CD4-positive, alpha-beta memory T cell (primary cell): Measurements from ENCODE around the gene COX7A2. TPM values are rescaled to one million over a fixed set of nuclear protein-coding genes. Genes with fewer than 3 reads are reported as not detected.

Experiments
- CTCF ChIA-PET: fragments of 350-600 bp; sonication (Branson Sonifier 250); formaldehyde crosslinking; loops from one replicate; lab custom pipeline; 2021; ENCODE audit warnings: inconsistent platforms; ENCODE audit not compliant: partially characterized antibody; lab: Charles Lee
- POLR2A ChIA-PET: fragments of 350-600 bp; sonication (Branson Sonifier 250); formaldehyde crosslinking; loops from one replicate; lab custom pipeline; 2021; ENCODE audit not compliant: partially characterized antibody; lab: Charles Lee
- DNase-seq, 5 donors: peaks; one replicate each; pipeline versions ENCODE4 v3.0.0 to v3.0.0-alpha.2; 2020 to 2022; ENCODE audit warnings: mixed read lengths in 1 of 5
- H3K27ac ChIP-seq: one replicate; pipeline ENCODE4 v1.7.0; 2013; ENCODE audit warnings: low read depth, low read length
- H3K27me3 ChIP-seq: 2 replicates; pipeline ENCODE4 v1.7.0; 2013; ENCODE audit warnings: mild to moderate bottlenecking, low read length, moderate library complexity; ENCODE audit not compliant: insufficient read depth
- H3K36me3 ChIP-seq: 2 replicates; pipeline ENCODE4 v1.7.0; 2013; ENCODE audit warnings: mild to moderate bottlenecking, low read length, moderate library complexity; ENCODE audit not compliant: insufficient read depth
- H3K4me1 ChIP-seq: 2 replicates; pipeline ENCODE4 v1.7.0; 2013; ENCODE audit warnings: mild to moderate bottlenecking, low read length, moderate library complexity; ENCODE audit not compliant: insufficient read depth
- H3K4me3 ChIP-seq, 2 donors: one replicate each; pipeline ENCODE4 v1.7.0; 2013; ENCODE audit warnings: low read length in 2 of 2, mild to moderate bottlenecking in 1 of 2
- H3K9me3 ChIP-seq, 2 donors: one replicate each; pipeline ENCODE4 v1.7.0; 2013; ENCODE audit warnings: low read length in 2 of 2, control low read depth in 1 of 2; ENCODE audit not compliant: control insufficient read depth in 1 of 2
- H3K27ac Mint-ChIP-seq, 7 donors: one replicate each; pipeline ENCODE4 v1.8.0; 2020 to 2021; ENCODE audit warnings: mixed read lengths in 7 of 7, mild to moderate bottlenecking in 6 of 7, inconsistent platforms in 3 of 7, moderate library complexity in 3 of 7
- H3K27me3 Mint-ChIP-seq, 2 donors: one replicate each; pipeline ENCODE4 v1.8.0; 2020 to 2021; ENCODE audit warnings: mixed read lengths in 2 of 2
- H3K36me3 Mint-ChIP-seq, 2 donors: one replicate each; pipeline ENCODE4 v1.8.0; 2020 to 2021; ENCODE audit warnings: mixed read lengths in 2 of 2, inconsistent platforms in 1 of 2, mild to moderate bottlenecking in 1 of 2
- H3K4me1 Mint-ChIP-seq, 4 donors: one replicate each; pipeline ENCODE4 v1.8.0; 2020 to 2021; ENCODE audit warnings: mixed read lengths in 4 of 4, mild to moderate bottlenecking in 1 of 4
- H3K4me3 Mint-ChIP-seq, 8 donors: one replicate each; pipeline ENCODE4 v1.8.0; 2020 to 2021; ENCODE audit warnings: mixed read lengths in 8 of 8, mild to moderate bottlenecking in 7 of 8, moderate library complexity in 6 of 8, inconsistent platforms in 3 of 8
- H3K9me3 Mint-ChIP-seq, 8 donors: one replicate each; pipeline ENCODE4 v1.8.0; 2020 to 2021; ENCODE audit warnings: mixed read lengths in 8 of 8, mild to moderate bottlenecking in 5 of 8, inconsistent platforms in 3 of 8, moderate library complexity in 1 of 8
- intact Hi-C: fragments of 100-400 bp; cut with micrococcal nuclease; formaldehyde crosslinking; loops from one replicate; pipeline ENCODE4 v1.15.1; 2023
- polyA plus RNA-seq, 2 donors: library from polyadenylated mRNA; unstranded; fragments of 300-500 nt; fragmentation: Illumina TruSeq; gene quantifications; one replicate each; pipeline ENCODE4 v1.2.3, GENCODE V29; 2021
- total RNA-seq, 2 experiments: library from RNA; stranded (reverse); gene quantifications; one replicate each; pipeline ENCODE4 v1.2.3, GENCODE V29; 2021

Gene COX7A2
- total and polyA plus RNA-seq, 4 experiments from 2014 or later, result 188 to 1,007 (median 505) TPM

DNA sequence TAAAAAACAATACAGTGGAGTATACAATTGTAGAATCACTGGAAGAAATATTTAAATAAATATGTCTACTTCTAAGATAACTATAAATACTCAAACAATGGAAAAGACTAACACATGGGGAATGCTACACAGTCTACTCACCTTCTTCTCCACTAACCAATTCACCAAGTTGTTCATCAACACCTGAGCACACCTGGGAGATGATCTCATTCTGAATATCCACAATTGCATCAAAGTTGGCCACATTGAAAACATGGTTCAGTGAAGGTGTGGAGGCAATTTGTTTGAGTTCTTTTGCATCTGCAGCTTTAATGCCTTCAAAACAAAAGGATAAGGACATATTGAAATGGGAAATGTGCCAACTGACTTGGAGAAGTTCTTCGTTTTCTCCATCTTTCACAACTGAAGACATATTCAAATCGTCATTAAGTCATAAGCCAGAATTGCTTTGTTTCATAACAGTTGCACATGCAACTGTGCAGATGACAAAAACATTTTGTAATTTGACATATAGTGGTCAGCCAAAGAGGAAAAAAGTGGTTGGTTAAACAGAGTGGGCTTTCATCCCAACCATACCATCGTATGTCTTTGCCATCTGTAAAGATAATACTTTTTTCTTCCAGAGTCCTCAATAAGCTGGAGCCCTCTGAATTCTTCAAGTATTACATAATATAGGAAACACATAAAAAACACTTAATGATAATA lies 55.2 kb downstream of the COX7A2 start:
- no peak overlapping the region for H3K27ac Mint-ChIP-seq
- POLR2A ChIA-PET, result no interaction called here
- no peaks in the 10 kb centered on the region for H3K4me1 ChIP-seq
- peaks cover 8 to 12% of the 10 kb centered on the region in 2 donors for H3K27me3 Mint-ChIP-seq
- CTCF ChIA-PET, result no interaction called here
- intact Hi-C loops, result no loop called here
- no peak overlapping the region for H3K4me3 ChIP-seq
- no peak overlapping the region for H3K27ac ChIP-seq
- no peaks in the 10 kb centered on the region for H3K27me3 ChIP-seq
- no peaks in the 10 kb centered on the region for H3K4me1 Mint-ChIP-seq
- H3K9me3 ChIP-seq, result no peaks in the 10 kb centered on the region
- H3K4me3 Mint-ChIP-seq, result no peak overlapping the region
- no peaks in the 10 kb centered on the region for H3K36me3 Mint-ChIP-seq
- H3K9me3 Mint-ChIP-seq, result peaks cover 0 to 7% (median 2%) of the 10 kb centered on the region in 8 donors
- no peak for DNase-seq
- no peaks in the 10 kb centered on the region for H3K36me3 ChIP-seq

Other genes starting within 250 kb of the COX7A2 start
- not detected for gene COL12A1, start 37.7 kb downstream of the COX7A2 start, total RNA-seq
- not detected for gene COL12A1, start 37.7 kb downstream of the COX7A2 start, polyA plus RNA-seq
- 10 to 100 TPM; 73.6 to 78.3 TPM for gene TMEM30A, start 41.0 kb upstream of the COX7A2 start, total RNA-seq
- gene TMEM30A, start 41.0 kb upstream of the COX7A2 start, polyA plus RNA-seq, result 10 to 100 TPM; 44.7 to 56.5 TPM
- gene FILIP1, start 250.0 kb upstream of the COX7A2 start, total RNA-seq, result not detected
- gene FILIP1, start 250.0 kb upstream of the COX7A2 start, polyA plus RNA-seq, result not detected